GM23338 (cell line): Measurements from ENCODE around the gene ATP10A. TPM values are rescaled to one million over a fixed set of nuclear protein-coding genes. Genes with fewer than 3 reads are reported as not detected.

ENCODE experiments used
- ATAC-seq: fragments of 200-7000 bp; cut with Tn5 transposase; 3 replicates; pipeline ENCODE4 v1.9.1; 2020
- DNase-seq: peaks from one replicate; pipeline ENCODE4 v3.0.0-alpha.2; 2015; ENCODE audit warnings: low spot score
- H2AFZ ChIP-seq: fragments of 200-600 bp; sonication (generic); 2 replicates; pipeline ENCODE4 v1.8.0; 2016; ENCODE audit warnings: antibody characterized with exemption, mild to moderate bottlenecking, moderate library complexity
- H3F3A ChIP-seq: fragments of 200-600 bp; sonication (generic); replicated peaks from 2 replicates; pipeline ENCODE4 v1.8.0; 2017; ENCODE audit warnings: antibody characterized with exemption, mixed run types, low read depth
- H3K27ac ChIP-seq: fragments of 200-600 bp; sonication (generic); 2 replicates; pipeline ENCODE4 v1.6.1; 2016; ENCODE audit warnings: low read depth
- H3K27me3 ChIP-seq: fragments of 200-600 bp; sonication (generic); 2 replicates; pipeline ENCODE4 v1.8.0; 2016; ENCODE audit warnings: mild to moderate bottlenecking, mixed run types, moderate library complexity; ENCODE audit not compliant: insufficient read depth
- H3K36me3 ChIP-seq: fragments of 200-600 bp; sonication (generic); 2 replicates; pipeline ENCODE4 v1.8.0; 2016; ENCODE audit warnings: mild to moderate bottlenecking; ENCODE audit not compliant: insufficient read depth
- H3K4me1 ChIP-seq: fragments of 200-600 bp; sonication (generic); 2 replicates; pipeline ENCODE4 v1.8.0; 2016; ENCODE audit warnings: mild to moderate bottlenecking, moderate library complexity; ENCODE audit not compliant: insufficient read depth
- H3K4me2 ChIP-seq: fragments of 200-600 bp; sonication (generic); 2 replicates; pipeline ENCODE4 v1.7.1; 2017; ENCODE audit warnings: mixed run types
- H3K4me3 ChIP-seq: fragments of 200-600 bp; sonication (generic); 2 replicates; pipeline ENCODE4 v1.6.1; 2016; ENCODE audit warnings: mixed run types
- H3K79me2 ChIP-seq: fragments of 200-600 bp; sonication (generic); replicated peaks from 2 replicates; pipeline ENCODE4 v1.8.0; 2017; ENCODE audit warnings: mild to moderate bottlenecking; ENCODE audit not compliant: insufficient read depth
- H3K9me2 ChIP-seq: fragments of 200-600 bp; sonication (generic); 2 replicates; pipeline ENCODE4 v1.8.0; 2017; ENCODE audit not compliant: insufficient read depth
- H4K20me1 ChIP-seq: fragments of 200-600 bp; sonication (generic); replicated peaks from 2 replicates; pipeline ENCODE4 v1.8.0; 2017; ENCODE audit warnings: mild to moderate bottlenecking; ENCODE audit not compliant: insufficient read depth
- H3K27ac Mint-ChIP-seq: 2 replicates; pipeline ENCODE4 v1.8.0; 2020; ENCODE audit warnings: inconsistent platforms, mild to moderate bottlenecking, moderate library complexity, mixed read lengths
- H3K27me3 Mint-ChIP-seq: 3 replicates; pipeline ENCODE4 v1.8.0; 2022; ENCODE audit warnings: low read depth, mild to moderate bottlenecking, moderate library complexity, mixed read lengths, inconsistent platforms; ENCODE audit not compliant: insufficient read depth, poor library complexity
- H3K36me3 Mint-ChIP-seq: 3 replicates; pipeline ENCODE4 v1.8.0; 2021; ENCODE audit warnings: low read depth, mild to moderate bottlenecking, inconsistent platforms, moderate library complexity, mixed read lengths
- H3K4me1 Mint-ChIP-seq: 3 replicates; pipeline ENCODE4 v1.8.0; 2020; ENCODE audit warnings: mild to moderate bottlenecking, inconsistent platforms, mixed read lengths
- H3K4me3 Mint-ChIP-seq: 3 replicates; pipeline ENCODE4 v1.8.0; 2021; ENCODE audit warnings: moderate library complexity, mild to moderate bottlenecking, inconsistent platforms, mixed read lengths
- H3K9me3 Mint-ChIP-seq: 3 replicates; pipeline ENCODE4 v1.8.0; 2020; ENCODE audit warnings: moderate library complexity, mild to moderate bottlenecking, inconsistent platforms, mixed read lengths
- CREB1 ChIP-seq: fragments of 250-450 bp; sonication (Bioruptor Pico); IDR thresholded peaks from 2 replicates; pipeline ENCODE4 v1.5.0; 2020; ENCODE audit warnings: low read depth, mild to moderate bottlenecking, moderate library complexity
- CTCF ChIP-seq, 2 experiments: fragments of 200-600 bp in 1 of 2; sonication (generic) in 1 of 2; conservative IDR thresholded peaks; 2 replicates each; pipeline versions ENCODE4 v1.5.1 to v1.6.1; 2016 to 2017; ENCODE audit warnings: antibody characterized with exemption in 2 of 2, low read depth in 2 of 2, mild to moderate bottlenecking in 2 of 2, moderate library complexity in 1 of 2
- ETS1 ChIP-seq: IDR thresholded peaks from 2 replicates; pipeline ENCODE4 v1.6.1; 2016; ENCODE audit warnings: antibody characterized with exemption
- EZH2 ChIP-seq: fragments of 200-600 bp; sonication (generic); IDR thresholded peaks from one replicate; pipeline ENCODE4 v1.8.0; 2017; ENCODE audit warnings: antibody characterized with exemption, mild to moderate bottlenecking, low read depth; ENCODE audit not compliant: unreplicated experiment
- EZH2phosphoT487 ChIP-seq: fragments of 200-600 bp; sonication (generic); IDR thresholded peaks from one replicate; pipeline ENCODE4 v1.8.1; 2018; ENCODE audit warnings: antibody characterized with exemption; ENCODE audit not compliant: unreplicated experiment
- JUNB ChIP-seq: IDR thresholded peaks from one replicate; pipeline ENCODE4 v1.6.1; 2016; ENCODE audit warnings: antibody characterized with exemption; ENCODE audit not compliant: unreplicated experiment
- NANOG ChIP-seq: IDR thresholded peaks from 2 replicates; pipeline ENCODE4 v1.6.1; 2016; ENCODE audit warnings: antibody characterized with exemption, borderline replicate concordance
- POLR2AphosphoS5 ChIP-seq: IDR thresholded peaks from 2 replicates; pipeline ENCODE4 v1.6.1; 2016; ENCODE audit warnings: antibody characterized with exemption, low read depth
- REST ChIP-seq: IDR thresholded peaks from one replicate; pipeline ENCODE4 v1.6.1; 2018; ENCODE audit warnings: antibody characterized with exemption; ENCODE audit not compliant: unreplicated experiment
- STAT1 ChIP-seq: IDR thresholded peaks from one replicate; pipeline ENCODE4 v1.6.1; 2016; ENCODE audit warnings: antibody characterized with exemption; ENCODE audit not compliant: unreplicated experiment
- ZNF114 ChIP-seq: fragments of 250-450 bp; sonication (Bioruptor Pico); IDR thresholded peaks from 2 replicates; pipeline ENCODE4 v1.5.0; 2020; ENCODE audit warnings: mild to moderate bottlenecking, moderate library complexity
- ZNF331 ChIP-seq: fragments of 250-450 bp; sonication (Bioruptor Pico); IDR thresholded peaks from 2 replicates; pipeline ENCODE4 v1.5.0; 2020; ENCODE audit warnings: low read depth, mild to moderate bottlenecking, moderate library complexity
- ZNF462 ChIP-seq: fragments of 250-450 bp; sonication (Bioruptor Pico); IDR thresholded peaks from 2 replicates; pipeline ENCODE4 v1.5.0; 2020; ENCODE audit warnings: mild to moderate bottlenecking, moderate library complexity
- polyA plus RNA-seq: library from polyadenylated mRNA; unstranded; fragments of >200 nt; fragmentation: Nextera tagmentation; extraction: Ambion mirVana; gene quantifications from 2 replicates; pipeline ENCODE4 v1.2.1, GENCODE V29; 2016
- total RNA-seq: library from RNA; depleted of rRNA; stranded (reverse); fragments of >200 nt; shearing (Covaris generic); gene quantifications from 2 replicates; pipeline ENCODE4 v1.2.3, GENCODE V29; 2014

Gene ATP10A
- total and polyA plus RNA-seq, 2 experiments from 2014 or later: 0.36 to 5.6 TPM

- no peaks in the 10 kb centered on the region for H3K9me3 Mint-ChIP-seq
- no peak overlapping the region for H3K27ac Mint-ChIP-seq
- no peak for ATAC-seq
- H3K4me3 Mint-ChIP-seq: no peak overlapping the region
- no peaks in the 10 kb centered on the region for H3K36me3 Mint-ChIP-seq
- H3K4me1 ChIP-seq: peaks cover 8% of the 10 kb centered on the region; the same call in 1 of the 2 replicates
- H3K27me3 ChIP-seq: peaks cover 23% of the 10 kb centered on the region
- no peaks in the 10 kb centered on the region for H3F3A ChIP-seq
- no peak for TF ChIP-seq REST
- TF ChIP-seq EZH2phosphoT487: no peak
- TF ChIP-seq ZNF114 (CRISPR knock-in tag): no peak
- TF ChIP-seq JUNB: no peak
- TF ChIP-seq NANOG: no peak
- TF ChIP-seq ZNF331 (CRISPR knock-in tag): no peak
- no peak for TF ChIP-seq ETS1
- no peak for TF ChIP-seq POLR2AphosphoS5
- TF ChIP-seq STAT1: no peak
- TF ChIP-seq CREB1 (CRISPR knock-in tag): no peak
- no peak for TF ChIP-seq ZNF462 (CRISPR knock-in tag)
- TF ChIP-seq EZH2: no peak
- no peak for TF ChIP-seq CTCF (conservative IDR thresholded peaks at IDR 0.05; ENCODE audit: low read depth in 2 of 2)
- H3K27me3 Mint-ChIP-seq: peaks cover 15% of the 10 kb centered on the region
- no peaks in the 10 kb centered on the region for H3K36me3 ChIP-seq
- no peaks in the 10 kb centered on the region for H3K79me2 ChIP-seq
- H2AFZ ChIP-seq: no peak overlapping the region
- no peak overlapping the region for H3K4me2 ChIP-seq
- no peaks in the 10 kb centered on the region for H4K20me1 ChIP-seq
- no peak for DNase-seq
- H3K4me3 ChIP-seq: no peak overlapping the region
- peaks cover 24% of the 10 kb centered on the region for H3K4me1 Mint-ChIP-seq
- H3K9me2 ChIP-seq: no peaks in the 10 kb centered on the region; the same call in 1 of the 2 replicates
- H3K27ac ChIP-seq: no peak overlapping the region
These were observed 229.3 kb downstream of the ATP10A start for GRCh38 chr15:25633862-25634261.
